ENCODE measurements around the gene MPZ. TPM values are rescaled to one million over a fixed set of nuclear protein-coding genes. Genes with fewer than 3 reads are reported as not detected.
A peak's percentile ranks its signal among the peaks of the same experiment; 100 is the strongest.

MPZ gene
- total and polyA plus RNA-seq, 8 donors = 1.3 to 15.1 (median 2.3) TPM; not detected in 3

DNA sequence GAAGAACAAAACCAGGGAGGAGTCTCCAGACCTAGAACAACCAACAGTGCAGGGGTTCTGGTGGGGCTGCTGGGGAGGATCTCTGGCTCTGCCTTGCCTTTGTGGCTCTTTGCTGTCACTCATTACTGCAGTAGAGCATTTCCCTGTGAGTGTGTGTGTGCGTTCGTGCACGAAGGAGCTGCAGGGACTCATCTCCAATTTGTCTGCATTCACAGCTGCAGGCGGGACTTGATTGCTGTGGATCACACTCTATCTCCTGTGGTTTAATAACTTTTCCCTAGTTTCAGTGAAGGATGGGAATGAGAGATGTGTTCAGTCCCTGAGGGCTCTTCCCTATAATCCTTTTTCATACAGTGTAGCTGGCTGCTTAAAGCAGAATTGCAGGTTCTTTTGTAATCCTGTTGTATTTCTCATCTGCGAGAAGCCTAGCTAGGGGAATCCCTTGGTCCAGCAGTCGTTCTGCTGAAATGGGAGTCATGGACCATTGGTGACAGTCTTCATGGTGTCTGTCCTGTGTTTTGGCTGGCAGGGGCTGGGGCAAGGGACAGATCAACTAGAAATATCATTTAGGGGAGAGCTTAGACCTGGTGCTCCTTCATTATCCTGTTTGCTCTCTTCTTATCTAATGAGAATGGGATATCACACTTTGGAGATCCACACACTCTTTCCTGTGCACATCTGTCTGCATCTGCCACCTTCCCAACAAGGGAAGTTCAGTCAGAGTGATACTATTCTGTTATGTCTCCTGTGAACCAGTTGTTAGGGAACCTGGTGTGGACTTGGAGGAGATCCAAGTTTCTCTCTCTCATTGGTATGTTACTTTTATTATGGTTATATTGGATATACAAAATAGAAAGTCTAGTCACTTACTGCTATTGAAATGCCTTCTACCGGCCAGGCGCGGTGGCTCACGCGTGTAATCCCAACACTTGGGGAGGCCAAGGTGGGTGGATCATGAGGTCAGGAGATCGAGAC is 48.2 kb downstream of the MPZ start:
- intact Hi-C loops (cut with DNase I; ENCODE audit: low total_unique reads) = no loop called here
- DNase-seq = peak in 1 of 2 donors; percentile 49
- peaks cover 0 to 12% (median 11%) of the 10 kb centered on the region in 4 donors for H3K9me3 ChIP-seq
- no peak overlapping the region for H3K27ac ChIP-seq
- peaks cover 0 to 59% (median 29%) of the 10 kb centered on the region in 3 donors for H3K27me3 ChIP-seq
- no peaks in the 10 kb centered on the region for H3K36me3 ChIP-seq
- peaks cover 8 to 27% (median 12%) of the 10 kb centered on the region in 4 donors for H3K4me1 ChIP-seq
- TF ChIP-seq POLR2A (IDR thresholded peaks at IDR 0.05) (no peak), POLR2AphosphoS5 (IDR thresholded peaks at IDR 0.05) (no peak), EP300 (IDR thresholded peaks at IDR 0.05) (no peak)
- TF ChIP-seq, protein P1, sequence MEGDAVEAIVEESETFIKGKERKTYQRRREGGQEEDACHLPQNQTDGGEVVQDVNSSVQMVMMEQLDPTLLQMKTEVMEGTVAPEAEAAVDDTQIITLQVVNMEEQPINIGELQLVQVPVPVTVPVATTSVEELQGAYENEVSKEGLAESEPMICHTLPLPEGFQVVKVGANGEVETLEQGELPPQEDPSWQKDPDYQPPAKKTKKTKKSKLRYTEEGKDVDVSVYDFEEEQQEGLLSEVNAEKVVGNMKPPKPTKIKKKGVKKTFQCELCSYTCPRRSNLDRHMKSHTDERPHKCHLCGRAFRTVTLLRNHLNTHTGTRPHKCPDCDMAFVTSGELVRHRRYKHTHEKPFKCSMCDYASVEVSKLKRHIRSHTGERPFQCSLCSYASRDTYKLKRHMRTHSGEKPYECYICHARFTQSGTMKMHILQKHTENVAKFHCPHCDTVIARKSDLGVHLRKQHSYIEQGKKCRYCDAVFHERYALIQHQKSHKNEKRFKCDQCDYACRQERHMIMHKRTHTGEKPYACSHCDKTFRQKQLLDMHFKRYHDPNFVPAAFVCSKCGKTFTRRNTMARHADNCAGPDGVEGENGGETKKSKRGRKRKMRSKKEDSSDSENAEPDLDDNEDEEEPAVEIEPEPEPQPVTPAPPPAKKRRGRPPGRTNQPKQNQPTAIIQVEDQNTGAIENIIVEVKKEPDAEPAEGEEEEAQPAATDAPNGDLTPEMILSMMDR (IDR thresholded peaks at IDR 0.05) = no peak
- no peak overlapping the region for H3K4me3 ChIP-seq
- 61 to 73% (median 64%) methylated on average over 12 of the region's 12 CpGs for WGBS, 5 donors

DNA sequence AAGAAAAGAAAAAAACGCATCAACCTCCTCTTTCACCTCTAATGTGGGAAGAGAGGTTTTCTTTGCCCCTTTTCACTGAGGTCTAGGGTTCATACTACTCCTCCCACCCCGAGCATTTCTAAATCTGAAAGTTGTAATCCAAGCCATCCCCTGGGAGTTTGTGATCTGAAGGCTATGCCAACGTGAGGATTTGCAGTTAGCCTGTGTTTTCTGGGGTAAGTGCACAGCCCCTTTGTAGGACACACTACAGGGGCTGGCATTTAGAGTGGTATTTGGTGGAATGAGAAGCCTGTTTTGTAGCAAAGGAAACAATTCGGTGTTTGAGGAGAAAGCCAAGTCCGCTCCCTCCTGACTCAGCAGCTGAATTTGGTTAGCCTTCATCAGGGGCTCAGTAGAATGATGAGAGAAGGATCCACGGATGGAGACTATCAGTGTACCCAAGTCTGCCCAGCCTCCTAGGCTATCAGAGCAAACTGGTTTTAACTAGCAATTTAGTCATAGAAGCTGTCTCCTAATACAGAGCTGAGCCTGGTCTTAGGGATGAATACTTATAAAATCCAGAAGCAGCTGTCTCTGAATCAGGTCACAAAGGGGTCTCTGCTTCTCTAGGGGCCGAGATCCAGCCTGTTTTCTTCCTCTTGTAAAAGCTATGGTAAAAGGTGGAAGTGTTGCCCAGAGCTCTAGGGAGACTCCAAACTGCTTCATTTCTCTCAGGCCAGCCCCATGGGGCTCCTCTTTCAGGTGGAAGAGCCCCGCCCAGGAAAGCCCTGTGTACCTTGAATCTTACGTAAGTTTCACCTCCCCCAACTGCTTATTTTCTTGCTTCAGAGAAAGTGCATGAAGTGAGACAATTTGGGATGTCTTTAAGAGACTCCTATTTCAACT is 49.1 kb downstream of the MPZ start:
- H3K27ac ChIP-seq = no peak overlapping the region
- H3K9me3 ChIP-seq = peaks cover 0 to 13% (median 11%) of the 10 kb centered on the region in 4 donors
- DNase-seq = peak in 1 of 2 donors; percentile 51
- no peak overlapping the region for H3K4me3 ChIP-seq
- 38 to 43% (median 41%) methylated on average over 8 to 9 of the region's 9 CpGs for WGBS, 5 donors
- no peaks in the 10 kb centered on the region for H3K36me3 ChIP-seq
- H3K4me1 ChIP-seq = peaks cover 8 to 21% (median 12%) of the 10 kb centered on the region in 4 donors
- intact Hi-C loops (cut with DNase I; ENCODE audit: low total_unique reads) = no loop called here
- no peak for TF ChIP-seq EP300 (IDR thresholded peaks at IDR 0.05)
- no peak for TF ChIP-seq POLR2AphosphoS5 (IDR thresholded peaks at IDR 0.05)
- TF ChIP-seq POLR2A (IDR thresholded peaks at IDR 0.05) = no peak
- peaks cover 0 to 59% (median 29%) of the 10 kb centered on the region in 3 donors for H3K27me3 ChIP-seq

DNA sequence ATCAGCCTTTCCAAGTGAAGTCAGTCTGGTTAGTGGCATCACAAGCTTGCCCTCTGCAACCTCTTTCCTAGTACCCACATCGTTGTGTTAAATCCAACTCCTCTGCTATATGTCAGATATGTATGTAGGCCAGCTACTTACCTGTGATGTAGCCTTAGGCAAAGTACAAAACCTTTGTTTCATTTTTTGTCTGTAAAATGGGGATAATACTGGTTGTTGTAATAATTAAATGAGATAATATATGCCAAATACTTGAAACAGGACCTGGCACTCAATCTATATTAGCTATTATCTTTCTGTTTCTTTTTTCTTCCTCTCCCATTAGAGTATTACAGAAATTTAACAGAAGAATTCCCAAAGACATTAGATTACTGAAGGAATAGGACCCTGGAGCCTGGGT is 50.0 kb downstream of the MPZ start:
- intact Hi-C loops (cut with DNase I; ENCODE audit: low total_unique reads) = no loop called here
- peaks cover 8 to 21% (median 12%) of the 10 kb centered on the region in 4 donors for H3K4me1 ChIP-seq
- peaks cover 0 to 65% (median 29%) of the 10 kb centered on the region in 3 donors for H3K27me3 ChIP-seq
- WGBS, 5 donors = 50 to 78% (median 69%) methylated on average over 1 of the region's 1 CpG
- no peak for DNase-seq
- peaks cover 0 to 13% (median 11%) of the 10 kb centered on the region in 4 donors for H3K9me3 ChIP-seq
- H3K27ac ChIP-seq = no peak overlapping the region
- no peak overlapping the region for H3K4me3 ChIP-seq
- no peaks in the 10 kb centered on the region for H3K36me3 ChIP-seq
- TF ChIP-seq POLR2AphosphoS5 (IDR thresholded peaks at IDR 0.05) = no peak
- TF ChIP-seq EP300 (IDR thresholded peaks at IDR 0.05) = no peak
- TF ChIP-seq, protein P1 (IDR thresholded peaks at IDR 0.05) = no peak
- TF ChIP-seq POLR2A (IDR thresholded peaks at IDR 0.05) = no peak

DNA sequence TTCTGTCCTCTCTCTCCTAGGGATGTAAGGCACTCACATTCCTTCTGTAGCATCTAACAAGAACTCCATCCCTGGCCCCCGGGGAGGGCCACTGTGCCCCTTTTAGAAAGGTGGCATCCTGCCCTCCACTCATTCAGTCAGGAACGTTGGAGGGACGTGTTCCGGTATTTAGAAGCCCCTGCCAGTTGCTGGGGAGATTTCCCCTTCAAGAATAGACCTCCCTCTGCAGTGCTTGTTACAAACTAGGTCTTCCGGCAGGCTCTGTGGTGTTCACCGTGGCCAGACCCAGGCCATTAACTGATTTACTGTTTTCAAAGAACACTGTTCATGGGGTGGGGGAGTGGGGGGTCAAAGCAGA is 50.4 kb downstream of the MPZ start:
- intact Hi-C loops (cut with DNase I; ENCODE audit: low total_unique reads) = no loop called here
- no peak for TF ChIP-seq POLR2A (IDR thresholded peaks at IDR 0.05)
- TF ChIP-seq, protein P1 (IDR thresholded peaks at IDR 0.05) = no peak
- TF ChIP-seq EP300 (IDR thresholded peaks at IDR 0.05) = no peak
- no peak for TF ChIP-seq POLR2AphosphoS5 (IDR thresholded peaks at IDR 0.05)
- Histone ChIP-seq H3K27me3 (peaks cover 0 to 63% (median 29%) of the 10 kb centered on the region in 3 donors), H3K27ac (no peak overlapping the region), H3K4me3 (peak overlapping the region in 3 of 4 donors; percentile 52 to 58 (median 54)), H3K4me1 (peaks cover 8 to 21% (median 12%) of the 10 kb centered on the region in 4 donors), H3K9me3 (peaks cover 0 to 13% (median 11%) of the 10 kb centered on the region in 4 donors), H3K36me3 (no peaks in the 10 kb centered on the region)
- DNase-seq = peak in 1 of 2 donors; percentile 5
- 32 to 55% (median 49%) methylated on average over 6 of the region's 6 CpGs for WGBS, 5 donors

Data from stomach (tissue), 9 donors.